Measurements from ENCODE around the gene OTULIN.

GRCh38 chr5:14675865-14676300 lies 11.4 kb downstream of the OTULIN start:
- TF ChIP-seq, protein P1, sequence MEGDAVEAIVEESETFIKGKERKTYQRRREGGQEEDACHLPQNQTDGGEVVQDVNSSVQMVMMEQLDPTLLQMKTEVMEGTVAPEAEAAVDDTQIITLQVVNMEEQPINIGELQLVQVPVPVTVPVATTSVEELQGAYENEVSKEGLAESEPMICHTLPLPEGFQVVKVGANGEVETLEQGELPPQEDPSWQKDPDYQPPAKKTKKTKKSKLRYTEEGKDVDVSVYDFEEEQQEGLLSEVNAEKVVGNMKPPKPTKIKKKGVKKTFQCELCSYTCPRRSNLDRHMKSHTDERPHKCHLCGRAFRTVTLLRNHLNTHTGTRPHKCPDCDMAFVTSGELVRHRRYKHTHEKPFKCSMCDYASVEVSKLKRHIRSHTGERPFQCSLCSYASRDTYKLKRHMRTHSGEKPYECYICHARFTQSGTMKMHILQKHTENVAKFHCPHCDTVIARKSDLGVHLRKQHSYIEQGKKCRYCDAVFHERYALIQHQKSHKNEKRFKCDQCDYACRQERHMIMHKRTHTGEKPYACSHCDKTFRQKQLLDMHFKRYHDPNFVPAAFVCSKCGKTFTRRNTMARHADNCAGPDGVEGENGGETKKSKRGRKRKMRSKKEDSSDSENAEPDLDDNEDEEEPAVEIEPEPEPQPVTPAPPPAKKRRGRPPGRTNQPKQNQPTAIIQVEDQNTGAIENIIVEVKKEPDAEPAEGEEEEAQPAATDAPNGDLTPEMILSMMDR (IDR thresholded peaks at IDR 0.05; ENCODE audit: low read depth, low read length) = no peak
- no peak for TF ChIP-seq EZH2phosphoT487 (IDR thresholded peaks at IDR 0.05; ENCODE audit: low read depth)

All from OCI-LY3 (cell line).